HCT116 (cell line): ENCODE measurements around the gene DHRSX. TPM values are rescaled to one million over a fixed set of nuclear protein-coding genes. Genes with fewer than 3 reads are reported as not detected.

ENCODE experiments used
- ATAC-seq: fragments of 200-7000 bp; cut with Tn5 transposase; 2 replicates; pipeline ENCODE4 v1.9.1; 2020; ENCODE audit warnings: mild to moderate bottlenecking, moderate library complexity
- BruUV-seq: library from RNA; stranded (reverse); fragments of 400-500 nt; replicated peaks from 2 replicates; lab custom pipeline; 2021; lab: Mats Ljungman, UMichigan
- CTCF ChIA-PET: fragments of 300-600 bp; sonication (Branson Sonifier 250); formaldehyde crosslinking; loops from one replicate; lab custom pipeline; 2021; ENCODE audit warnings: antibody characterized with exemption; lab: Charles Lee
- POLR2A ChIA-PET: fragments of 300-600, 350-600 bp; sonication (Branson Sonifier 250); formaldehyde crosslinking; loops from one replicate; lab custom pipeline; 2021; ENCODE audit warnings: antibody characterized with exemption; lab: Charles Lee
- RAD21 ChIA-PET, 2 experiments: fragments of 300-600 bp; sonication (Branson Sonifier 250); formaldehyde crosslinking; loops; one replicate each; lab custom pipeline; 2023; ENCODE audit warnings: low total read pairs in 2 of 2; ENCODE audit not compliant: uncharacterized antibody in 2 of 2, unreplicated experiment in 2 of 2, low non-redundant PET in 1 of 2; lab: Charles Lee
- DNase-seq: peaks from one replicate; pipeline ENCODE4 v3.0.0-alpha.2; 2010; ENCODE audit warnings: low read depth, low spot score
- H2AFZ ChIP-seq: fragments of 200-600 bp; shearing (Covaris generic), sonication (generic); 2 replicates; pipeline ENCODE4 v1.6.1; 2017; ENCODE audit warnings: low read depth, mixed run types, mixed read lengths, antibody characterized with exemption, low read length; ENCODE audit not compliant: poor library complexity, severe bottlenecking
- H3K27ac ChIP-seq: 2 replicates; pipeline ENCODE4 v1.5.1; 2012; ENCODE audit warnings: low read depth, low read length
- H3K27me3 ChIP-seq: fragments of 200-600 bp; sonication (generic); 2 replicates; pipeline ENCODE4 v1.6.1; 2016; ENCODE audit warnings: mixed run types, low read length, mixed read lengths; ENCODE audit not compliant: insufficient read depth
- H3K36me3 ChIP-seq, 2 experiments: fragments of 200-500 bp in 1 of 2; fragments of 200-600 bp in 1 of 2; sonication (Bioruptor generic) in 1 of 2; sonication (generic) in 1 of 2; 2 replicates each; pipeline versions ENCODE4 v1.5.1 to v1.6.1; 2014 to 2016; ENCODE audit warnings: low read length in 2 of 2, inconsistent platforms in 1 of 2, mixed read lengths in 1 of 2, mixed run types in 1 of 2; ENCODE audit not compliant: insufficient read depth in 2 of 2, control insufficient read depth in 1 of 2
- H3K4me1 ChIP-seq, 2 experiments: fragments of 200-600 bp in 1 of 2; sonication (generic) in 1 of 2; 2 replicates each; pipeline versions ENCODE4 v1.5.1 to v1.6.1; 2012 to 2017; ENCODE audit warnings: low read length in 2 of 2, inconsistent platforms in 1 of 2, mild to moderate bottlenecking in 1 of 2, mixed read lengths in 1 of 2, mixed run types in 1 of 2, moderate library complexity in 1 of 2; ENCODE audit not compliant: insufficient read depth in 2 of 2, control insufficient read depth in 1 of 2
- H3K4me2 ChIP-seq: fragments of 200-600 bp; sonication (generic); 2 replicates; pipeline ENCODE4 v1.6.1; 2017; ENCODE audit warnings: mixed run types, low read length, mixed read lengths
- H3K4me3 ChIP-seq, 2 experiments: fragments of 200-600 bp in 1 of 2; sonication (generic) in 1 of 2; replicated peaks in 1 of 2; 2 replicates each; pipeline ENCODE4 v1.5.1; 2011 to 2016; ENCODE audit warnings: low read length in 2 of 2, control low read depth in 1 of 2, low read depth in 1 of 2, mild to moderate bottlenecking in 1 of 2, mixed read lengths in 1 of 2, mixed run types in 1 of 2
- H3K79me2 ChIP-seq: fragments of 200-600 bp; sonication (generic); 2 replicates; pipeline ENCODE4 v1.6.1; 2017; ENCODE audit warnings: mild to moderate bottlenecking, mixed run types, low read length, moderate library complexity, mixed read lengths; ENCODE audit not compliant: insufficient read depth
- H3K9ac ChIP-seq: fragments of 200-600 bp; sonication (generic); 2 replicates; pipeline ENCODE4 v1.6.1; 2016; ENCODE audit warnings: low read length, mixed read lengths
- H3K9me2 ChIP-seq: fragments of 200-600 bp; sonication (generic), shearing (Covaris generic); 2 replicates; pipeline ENCODE4 v1.6.1; 2017; ENCODE audit warnings: mixed run types, mild to moderate bottlenecking, moderate library complexity; ENCODE audit not compliant: insufficient read depth
- H3K9me3 ChIP-seq, 2 experiments: fragments of 200-500 bp in 1 of 2; fragments of 200-600 bp in 1 of 2; sonication (Bioruptor generic) in 1 of 2; sonication (generic) in 1 of 2; 2 replicates each; pipeline ENCODE4 v1.6.1; 2014 to 2017; ENCODE audit warnings: low read length in 2 of 2, mixed read lengths in 2 of 2, inconsistent platforms in 1 of 2, low read depth in 1 of 2, mild to moderate bottlenecking in 1 of 2, mixed run types in 1 of 2, moderate library complexity in 1 of 2; ENCODE audit not compliant: control insufficient read depth in 1 of 2, insufficient read depth in 1 of 2
- H4K20me1 ChIP-seq: fragments of 200-600 bp; sonication (generic), shearing (Covaris generic); 2 replicates; pipeline ENCODE4 v1.6.1; 2017; ENCODE audit warnings: mixed run types, mild to moderate bottlenecking, moderate library complexity; ENCODE audit not compliant: insufficient read depth
- CBX3 ChIP-seq: IDR thresholded peaks from 2 replicates; pipeline ENCODE4 v1.6.1; 2012; ENCODE audit warnings: low read depth
- CEBPB ChIP-seq: IDR thresholded peaks from 2 replicates; pipeline ENCODE4 v1.6.1; 2012; ENCODE audit warnings: low read depth
- EGR1 ChIP-seq: IDR thresholded peaks from 2 replicates; pipeline ENCODE4 v1.6.1; 2012; ENCODE audit warnings: low read depth
- ELF1 ChIP-seq: IDR thresholded peaks from 2 replicates; pipeline ENCODE4 v1.6.1; 2012; ENCODE audit warnings: low read depth, borderline replicate concordance
- EZH2phosphoT487 ChIP-seq: fragments of 200-600 bp; IDR thresholded peaks from 2 replicates; pipeline ENCODE4 v1.6.1; 2018; ENCODE audit warnings: antibody characterized with exemption, borderline replicate concordance
- SP1 ChIP-seq: IDR thresholded peaks from 2 replicates; pipeline ENCODE4 v1.6.1; 2012; ENCODE audit warnings: low read depth
- YY1 ChIP-seq: IDR thresholded peaks from 2 replicates; pipeline ENCODE4 v1.6.1; 2011; ENCODE audit warnings: low read length, low read depth, moderate library complexity, mild to moderate bottlenecking; ENCODE audit not compliant: insufficient replicate concordance; ENCODE audit errors: extremely low read depth
- ZBTB33 ChIP-seq: IDR thresholded peaks from 2 replicates; pipeline ENCODE4 v1.6.1; 2011; ENCODE audit warnings: mild to moderate bottlenecking, low read length, moderate library complexity; ENCODE audit not compliant: insufficient replicate concordance; ENCODE audit errors: extremely low read depth
- ZNF274 ChIP-seq: fragments of 200-500 bp; sonication (Bioruptor generic); IDR thresholded peaks from 2 replicates; pipeline ENCODE4 v1.6.1; 2014; ENCODE audit warnings: mild to moderate bottlenecking, low read depth, low read length, inconsistent platforms
- intact Hi-C: fragments of 100-400 bp; cut with micrococcal nuclease; formaldehyde crosslinking; loops from 2 replicates; pipeline ENCODE4 v1.10.0; 2022
- total RNA-seq: library from RNA; stranded (reverse); gene quantifications from one replicate; pipeline ENCODE4 v1.2.1, GENCODE V29; 2021; ENCODE audit not compliant: unreplicated experiment
- TF ChIP-seq, protein P1 (sequence below): IDR thresholded peaks from 2 replicates; pipeline ENCODE4 v1.6.1; 2012; ENCODE audit warnings: low read depth

The DHRSX gene
- total RNA-seq, 1 experiment from 2014 or later: 11.9 TPM

DNA sequence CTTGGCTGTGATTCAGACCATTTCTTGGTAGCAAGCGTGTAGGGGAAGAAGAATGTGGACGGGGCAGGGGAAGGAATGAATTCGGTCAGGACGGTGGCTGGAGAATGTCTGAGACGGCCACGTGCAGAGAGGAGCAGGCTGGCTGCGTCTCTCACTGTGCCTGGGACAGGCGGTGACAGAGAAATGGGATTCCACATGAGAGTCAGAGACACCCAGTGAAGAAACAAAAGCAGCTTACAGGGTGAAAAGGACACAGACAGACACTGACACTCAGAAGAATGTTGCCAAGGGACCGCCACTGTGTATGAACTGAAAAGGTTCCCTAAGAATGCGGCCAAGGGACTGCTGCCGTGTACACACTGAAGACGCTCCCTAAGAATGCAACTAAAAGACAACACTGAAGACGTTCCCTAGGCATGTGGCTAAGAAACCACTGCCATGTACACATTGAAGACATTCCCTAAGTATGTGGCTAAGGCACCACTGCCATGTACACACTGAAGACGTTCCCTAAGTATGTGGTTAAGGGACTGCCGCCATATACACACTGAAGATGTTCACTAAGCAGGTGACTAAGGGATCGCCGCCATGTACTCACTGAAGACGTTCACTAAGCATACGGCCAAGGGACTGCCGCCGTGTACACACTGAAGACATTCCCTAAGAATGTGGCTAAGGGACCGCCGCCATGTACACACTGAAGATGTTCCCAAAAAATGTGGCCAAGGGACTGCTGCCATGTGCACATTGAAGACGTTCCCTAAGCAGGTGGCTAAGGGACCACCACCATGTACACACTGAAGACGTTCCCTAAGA lies 49.1 kb downstream of the DHRSX start:
- H3K36me3 ChIP-seq: no peaks in the 10 kb centered on the region
- ChIA-PET POLR2A (no interaction called here), RAD21 (no interaction called here), CTCF (no interaction called here)
- peaks cover 24% of the 10 kb centered on the region; the same call in 1 of the 2 replicates for H3K79me2 ChIP-seq
- no peaks in the 10 kb centered on the region for H3K27me3 ChIP-seq
- H4K20me1 ChIP-seq: no peaks in the 10 kb centered on the region
- DNase-seq (peak; percentile 93), ATAC-seq (peak; percentile 72)
- peaks cover 12 to 50% of the 10 kb centered on the region in 2 experiments for H3K4me1 ChIP-seq
- TF ChIP-seq YY1: peak; percentile 76
- TF ChIP-seq CEBPB: no peak
- peak overlapping the region; percentile 25 to 50 for H3K4me3 ChIP-seq
- H2AFZ ChIP-seq: peak overlapping the region; percentile 35
- peak overlapping the region; percentile 93 for H3K27ac ChIP-seq
- BruUV-seq: no TSS peak
- intact Hi-C loops: loop anchor here (1.0 to 5.0 kb wide), 3 partner anchors 13 to 804 kb away; no protein-coding TSS in a partner anchor
- H3K9me2 ChIP-seq: no peaks in the 10 kb centered on the region
- H3K4me2 ChIP-seq: peak overlapping the region; percentile 76
- H3K9me3 ChIP-seq: no peaks in the 10 kb centered on the region
- H3K9ac ChIP-seq: peak overlapping the region; percentile 62

- RAD21 ChIA-PET: no interaction called here
- BruUV-seq: no TSS peak
- TF ChIP-seq, protein P1, sequence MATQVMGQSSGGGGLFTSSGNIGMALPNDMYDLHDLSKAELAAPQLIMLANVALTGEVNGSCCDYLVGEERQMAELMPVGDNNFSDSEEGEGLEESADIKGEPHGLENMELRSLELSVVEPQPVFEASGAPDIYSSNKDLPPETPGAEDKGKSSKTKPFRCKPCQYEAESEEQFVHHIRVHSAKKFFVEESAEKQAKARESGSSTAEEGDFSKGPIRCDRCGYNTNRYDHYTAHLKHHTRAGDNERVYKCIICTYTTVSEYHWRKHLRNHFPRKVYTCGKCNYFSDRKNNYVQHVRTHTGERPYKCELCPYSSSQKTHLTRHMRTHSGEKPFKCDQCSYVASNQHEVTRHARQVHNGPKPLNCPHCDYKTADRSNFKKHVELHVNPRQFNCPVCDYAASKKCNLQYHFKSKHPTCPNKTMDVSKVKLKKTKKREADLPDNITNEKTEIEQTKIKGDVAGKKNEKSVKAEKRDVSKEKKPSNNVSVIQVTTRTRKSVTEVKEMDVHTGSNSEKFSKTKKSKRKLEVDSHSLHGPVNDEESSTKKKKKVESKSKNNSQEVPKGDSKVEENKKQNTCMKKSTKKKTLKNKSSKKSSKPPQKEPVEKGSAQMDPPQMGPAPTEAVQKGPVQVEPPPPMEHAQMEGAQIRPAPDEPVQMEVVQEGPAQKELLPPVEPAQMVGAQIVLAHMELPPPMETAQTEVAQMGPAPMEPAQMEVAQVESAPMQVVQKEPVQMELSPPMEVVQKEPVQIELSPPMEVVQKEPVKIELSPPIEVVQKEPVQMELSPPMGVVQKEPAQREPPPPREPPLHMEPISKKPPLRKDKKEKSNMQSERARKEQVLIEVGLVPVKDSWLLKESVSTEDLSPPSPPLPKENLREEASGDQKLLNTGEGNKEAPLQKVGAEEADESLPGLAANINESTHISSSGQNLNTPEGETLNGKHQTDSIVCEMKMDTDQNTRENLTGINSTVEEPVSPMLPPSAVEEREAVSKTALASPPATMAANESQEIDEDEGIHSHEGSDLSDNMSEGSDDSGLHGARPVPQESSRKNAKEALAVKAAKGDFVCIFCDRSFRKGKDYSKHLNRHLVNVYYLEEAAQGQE: no peak
- no peak for TF ChIP-seq ZNF274
- TF ChIP-seq EGR1: no peak
- TF ChIP-seq EZH2phosphoT487: no peak
- no peak for TF ChIP-seq CBX3
- no peak for TF ChIP-seq ELF1
- no peak for TF ChIP-seq ZBTB33
- TF ChIP-seq SP1: no peak
Measured at GRCh38 chrX:2450681-2451080, 50.1 kb downstream of the DHRSX start.

More at GRCh38 chrX:2450681-2451080, 50.1 kb downstream of the DHRSX start:
- H3K27me3 ChIP-seq: no peaks in the 10 kb centered on the region
- peak overlapping the region; percentile 76 for H3K4me2 ChIP-seq
- ChIA-PET CTCF (no interaction called here), POLR2A (no interaction called here)
- H3K79me2 ChIP-seq: peaks cover 20% of the 10 kb centered on the region; the same call in 1 of the 2 replicates
- peak overlapping the region; percentile 93; the same call in 1 of the 2 replicates for H3K27ac ChIP-seq
- no peak overlapping the region; a peak in 1 of 4 replicates for H3K4me3 ChIP-seq
- intact Hi-C loops: loop anchor here (5.0 kb wide), 1 partner anchor 803 kb away; no protein-coding TSS in a partner anchor
- 0 out of 2 replicates have a peak overlapping the region, but pooled peaks have one; percentile 62 for H3K9ac ChIP-seq
- peaks cover 3 to 50% of the 10 kb centered on the region in 2 experiments for H3K4me1 ChIP-seq
- H3K9me2 ChIP-seq: no peaks in the 10 kb centered on the region
- no peaks in the 10 kb centered on the region for H4K20me1 ChIP-seq
- H2AFZ ChIP-seq: no peak overlapping the region
- DNase-seq (no peak), ATAC-seq (no peak)
- H3K36me3 ChIP-seq: no peaks in the 10 kb centered on the region
- no peaks in the 10 kb centered on the region for H3K9me3 ChIP-seq
